H1 (cell line): ENCODE measurements around the gene SEC31A.

Experiments used
- CEBPB ChIP-seq: IDR thresholded peaks from 2 replicates; pipeline ENCODE4 v1.6.1; 2012; ENCODE audit warnings: low read depth, low read length
- CTCF ChIP-seq, 3 experiments: IDR thresholded peaks; 1 replicate in 2 of 3; 2 replicates in 1 of 3; pipeline versions ENCODE4 v1.5.1 to v1.6.1; 2011; ENCODE audit warnings: low read length in 3 of 3, mild to moderate bottlenecking in 3 of 3, inconsistent platforms in 2 of 3, low read depth in 1 of 3, moderate library complexity in 1 of 3; ENCODE audit not compliant: insufficient read depth in 1 of 3; ENCODE audit errors: control extremely low read depth in 1 of 3
- EGR1 ChIP-seq: IDR thresholded peaks from 2 replicates; pipeline ENCODE4 v1.6.1; 2011; ENCODE audit warnings: low read depth, low read length, borderline replicate concordance
- EP300 ChIP-seq, 2 experiments: IDR thresholded peaks; 1 replicate in 1 of 2; 2 replicates in 1 of 2; pipeline ENCODE4 v1.6.1; 2011 to 2012; ENCODE audit warnings: low read depth in 2 of 2, low read length in 2 of 2, mild to moderate bottlenecking in 2 of 2, borderline replicate concordance in 1 of 2, inconsistent platforms in 1 of 2, moderate library complexity in 1 of 2
- FOSL1 ChIP-seq: IDR thresholded peaks from 2 replicates; pipeline ENCODE4 v1.6.1; 2011; ENCODE audit warnings: mild to moderate bottlenecking, low read depth, low read length, moderate library complexity; ENCODE audit not compliant: insufficient read depth
- HDAC6 ChIP-seq: IDR thresholded peaks from one replicate; pipeline ENCODE4 v1.7.1; 2012; ENCODE audit warnings: low read depth, mild to moderate bottlenecking, inconsistent platforms, low read length, moderate library complexity
- KDM1A ChIP-seq: fragments of 200-600, 300-600 bp; sonication (generic); IDR thresholded peaks from 2 replicates; pipeline ENCODE4 v1.7.1; 2016; ENCODE audit warnings: mild to moderate bottlenecking, low read length, borderline replicate concordance
- MAX ChIP-seq: IDR thresholded peaks from 2 replicates; pipeline ENCODE4 v1.6.1; 2012; ENCODE audit warnings: inconsistent platforms
- POLR2A ChIP-seq, 2 experiments: IDR thresholded peaks; 1 replicate in 1 of 2; 2 replicates in 1 of 2; pipeline ENCODE4 v1.6.1; 2011; ENCODE audit warnings: low read depth in 2 of 2, low read length in 2 of 2, mild to moderate bottlenecking in 2 of 2; ENCODE audit errors: control extremely low read depth in 1 of 2
- POLR2AphosphoS5 ChIP-seq: IDR thresholded peaks from 2 replicates; pipeline ENCODE4 v1.6.1; 2011; ENCODE audit warnings: low read depth, low read length
- RFX5 ChIP-seq: IDR thresholded peaks from 2 replicates; pipeline ENCODE4 v1.6.1; 2011; ENCODE audit warnings: low read depth, low read length, improper control_type of control experiment, borderline replicate concordance
- SRF ChIP-seq: IDR thresholded peaks from 2 replicates; pipeline ENCODE4 v1.6.1; 2011; ENCODE audit warnings: mild to moderate bottlenecking, low read depth, low read length, moderate library complexity
- TAF1 ChIP-seq: IDR thresholded peaks from 2 replicates; pipeline ENCODE4 v1.6.1; 2011; ENCODE audit warnings: mild to moderate bottlenecking, low read depth, low read length
- YY1 ChIP-seq: IDR thresholded peaks from 2 replicates; pipeline ENCODE4 v1.6.1; 2011; ENCODE audit warnings: low read depth, mild to moderate bottlenecking, low read length

- TF ChIP-seq HDAC6, result no peak
- no peak for TF ChIP-seq CTCF (IDR thresholded peaks at IDR 0.05; ENCODE audit: control extremely low read depth in 1 of 3, insufficient read depth in 1 of 3, low read depth in 1 of 3, low read length in 3 of 3)
- no peak for TF ChIP-seq TAF1
- no peak for TF ChIP-seq FOSL1
- TF ChIP-seq RFX5, result no peak
- no peak for TF ChIP-seq POLR2A (IDR thresholded peaks at IDR 0.05; ENCODE audit: control extremely low read depth in 1 of 2, low read depth in 2 of 2, low read length in 2 of 2)
- TF ChIP-seq KDM1A, result no peak
- TF ChIP-seq EGR1, result no peak
- TF ChIP-seq MAX, result no peak
- TF ChIP-seq SRF, result no peak
- no peak for TF ChIP-seq EP300 (IDR thresholded peaks at IDR 0.05; ENCODE audit: borderline replicate concordance in 1 of 2, low read depth in 2 of 2, low read length in 2 of 2)
- TF ChIP-seq YY1, result no peak
- no peak for TF ChIP-seq CEBPB
- no peak for TF ChIP-seq POLR2AphosphoS5
Measured at GRCh38 chr4:82780170-82780751, 110.7 kb downstream of the SEC31A start.
